IMR-90 (cell line): Measurements from ENCODE around the gene USP30. TPM values are rescaled to one million over a fixed set of nuclear protein-coding genes. Genes with fewer than 3 reads are reported as not detected.

ENCODE experiments used
- ATAC-seq: fragments of 200-7000 bp; cut with Tn5 transposase; 2 replicates; pipeline ENCODE4 v1.9.1; 2020; ENCODE audit warnings: low read depth, mild to moderate bottlenecking, moderate library complexity
- BruUV-seq: library from RNA; stranded (reverse); fragments of 400-500 nt; replicated peaks from 2 replicates; lab custom pipeline; 2021; lab: Mats Ljungman, UMichigan
- CTCF ChIA-PET: fragments of 300-600 bp; formaldehyde crosslinking; extraction: SDS; loops from one replicate; lab custom pipeline; 2021; ENCODE audit warnings: antibody characterized with exemption; lab: Yijun Ruan, JAX
- POLR2A ChIA-PET: fragments of 300-600 bp; sonication (Branson Sonifier 250); formaldehyde crosslinking; loops from one replicate; lab custom pipeline; 2022; ENCODE audit warnings: antibody characterized with exemption; ENCODE audit not compliant: unreplicated experiment; lab: Charles Lee
- DNase-seq: peaks from one replicate; pipeline ENCODE4 v3.0.0; 2013
- H2AFZ ChIP-seq: replicated peaks from 2 replicates; pipeline ENCODE3; 2013; ENCODE audit warnings: low read length, mild to moderate bottlenecking; ENCODE audit not compliant: poor library complexity
- H2AK5ac ChIP-seq: 2 replicates; pipeline ENCODE4 v1.6.1; 2013; ENCODE audit warnings: low read depth, low read length, inconsistent platforms
- H2AK9ac ChIP-seq: replicated peaks from 2 replicates; pipeline ENCODE3; 2013; ENCODE audit warnings: mild to moderate bottlenecking, low read depth, low read length, moderate library complexity; ENCODE audit not compliant: poor library complexity
- H2BK120ac ChIP-seq: 2 replicates; pipeline ENCODE4 v1.6.1; 2013; ENCODE audit warnings: low read depth, low read length, inconsistent platforms
- H2BK15ac ChIP-seq: 3 replicates; pipeline ENCODE4 v1.6.1; 2013; ENCODE audit warnings: low read depth, low read length, inconsistent platforms
- H2BK20ac ChIP-seq: 2 replicates; pipeline ENCODE4 v1.6.1; 2013; ENCODE audit warnings: low read depth, mild to moderate bottlenecking, inconsistent platforms, low read length, moderate library complexity
- H2BK5ac ChIP-seq: 2 replicates; pipeline ENCODE4 v1.6.1; 2013; ENCODE audit warnings: mild to moderate bottlenecking, low read depth, low read length, inconsistent platforms; ENCODE audit not compliant: poor library complexity, severe bottlenecking
- H3K14ac ChIP-seq: replicated peaks from 2 replicates; pipeline ENCODE4 v1.6.1; 2013; ENCODE audit warnings: low read depth, low read length, inconsistent platforms
- H3K18ac ChIP-seq: 2 replicates; pipeline ENCODE4 v1.6.1; 2013; ENCODE audit warnings: low read depth, low read length, control low read depth
- H3K23ac ChIP-seq: 2 replicates; pipeline ENCODE4 v1.6.1; 2013; ENCODE audit warnings: low read depth, low read length, inconsistent platforms
- H3K27ac ChIP-seq: 2 replicates; pipeline ENCODE4 v1.5.1; 2013; ENCODE audit warnings: mild to moderate bottlenecking, control low read depth, low read length; ENCODE audit not compliant: insufficient read depth
- H3K27me3 ChIP-seq: 2 replicates; pipeline ENCODE4 v1.6.1; 2013; ENCODE audit warnings: low read length; ENCODE audit not compliant: control insufficient read depth, insufficient read depth
- H3K36me3 ChIP-seq: 2 replicates; pipeline ENCODE4 v1.6.1; 2013; ENCODE audit warnings: low read length, mixed read lengths; ENCODE audit not compliant: control insufficient read depth, insufficient read depth
- H3K4ac ChIP-seq: 2 replicates; pipeline ENCODE4 v1.6.1; 2013; ENCODE audit warnings: low read depth, low read length, inconsistent platforms
- H3K4me1 ChIP-seq: 2 replicates; pipeline ENCODE4 v1.6.1; 2013; ENCODE audit warnings: low read length, mixed read lengths; ENCODE audit not compliant: control insufficient read depth, insufficient read depth
- H3K4me2 ChIP-seq: 2 replicates; pipeline ENCODE4 v1.6.1; 2013; ENCODE audit warnings: low read depth, mild to moderate bottlenecking, control low read depth, low read length, moderate library complexity
- H3K4me3 ChIP-seq: 2 replicates; pipeline ENCODE4 v1.5.1; 2013; ENCODE audit warnings: low read depth, mild to moderate bottlenecking, control low read depth, low read length, moderate library complexity; ENCODE audit not compliant: insufficient read depth
- H3K56ac ChIP-seq: 2 replicates; pipeline ENCODE4 v1.6.1; 2013; ENCODE audit warnings: low read length, inconsistent platforms; ENCODE audit not compliant: insufficient read depth; ENCODE audit errors: extremely low read depth
- H3K79me1 ChIP-seq, 2 experiments: 2 replicates each; pipeline ENCODE4 v1.6.1; 2013; ENCODE audit warnings: low read length in 2 of 2, inconsistent platforms in 1 of 2, low read depth in 1 of 2
- H3K9ac ChIP-seq: 2 replicates; pipeline ENCODE4 v1.6.1; 2013; ENCODE audit warnings: low read depth, low read length, control low read depth
- H3K9me1 ChIP-seq: 2 replicates; pipeline ENCODE4 v1.6.1; 2013; ENCODE audit warnings: low read length, inconsistent platforms; ENCODE audit not compliant: insufficient read depth
- H3K9me3 ChIP-seq: 2 replicates; pipeline ENCODE4 v1.6.1; 2013; ENCODE audit warnings: low read length; ENCODE audit not compliant: control insufficient read depth, insufficient read depth
- H4K20me1 ChIP-seq: 2 replicates; pipeline ENCODE4 v1.6.1; 2013; ENCODE audit warnings: low read length, inconsistent platforms; ENCODE audit not compliant: insufficient read depth
- H4K5ac ChIP-seq: 2 replicates; pipeline ENCODE4 v1.6.1; 2013; ENCODE audit warnings: mild to moderate bottlenecking, low read depth, low read length, control low read depth
- H4K8ac ChIP-seq, 2 experiments: 2 replicates each; pipeline ENCODE4 v1.6.1; 2013; ENCODE audit warnings: low read depth in 2 of 2, low read length in 2 of 2, control low read depth in 1 of 2, inconsistent platforms in 1 of 2
- H4K91ac ChIP-seq: 2 replicates; pipeline ENCODE4 v1.6.1; 2013; ENCODE audit warnings: low read depth, low read length, inconsistent platforms; ENCODE audit not compliant: insufficient read depth
- BHLHE40 ChIP-seq: fragments of 150-350 bp; IDR thresholded peaks from 2 replicates; pipeline ENCODE4 v1.6.1; 2016; ENCODE audit warnings: mild to moderate bottlenecking, low read depth, low read length
- CEBPB ChIP-seq: IDR thresholded peaks from 2 replicates; pipeline ENCODE4 v1.6.1; 2012; ENCODE audit warnings: low read depth, low read length, improper control_type of control experiment
- CHD1 ChIP-seq: IDR thresholded peaks from 2 replicates; pipeline ENCODE4 v1.6.1; 2012; ENCODE audit warnings: low read depth, low read length, improper control_type of control experiment
- FOS ChIP-seq: fragments of 150-350 bp; IDR thresholded peaks from 2 replicates; pipeline ENCODE4 v1.6.1; 2016; ENCODE audit warnings: low read depth, low read length
- MAFK ChIP-seq: IDR thresholded peaks from 2 replicates; pipeline ENCODE4 v1.6.1; 2012; ENCODE audit warnings: low read depth, low read length, improper control_type of control experiment
- MAZ ChIP-seq: IDR thresholded peaks from 2 replicates; pipeline ENCODE4 v1.6.1; 2012; ENCODE audit warnings: low read depth, mild to moderate bottlenecking, low read length, improper control_type of control experiment, moderate library complexity, borderline replicate concordance
- MXI1 ChIP-seq: IDR thresholded peaks from 2 replicates; pipeline ENCODE4 v1.6.1; 2012; ENCODE audit warnings: low read depth, mild to moderate bottlenecking, low read length, moderate library complexity, borderline replicate concordance
- NFE2L2 ChIP-seq: fragments of 150-350 bp; IDR thresholded peaks from 2 replicates; pipeline ENCODE4 v1.6.1; 2016; ENCODE audit warnings: low read depth, mild to moderate bottlenecking, low read length
- RCOR1 ChIP-seq: IDR thresholded peaks from 2 replicates; pipeline ENCODE4 v1.6.1; 2012; ENCODE audit warnings: mild to moderate bottlenecking, low read length, improper control_type of control experiment; ENCODE audit not compliant: insufficient replicate concordance
- RFX5 ChIP-seq: IDR thresholded peaks from 2 replicates; pipeline ENCODE4 v1.8.0; 2012; ENCODE audit warnings: low read depth, mild to moderate bottlenecking, low read length, moderate library complexity
- WGBS, 2 experiments: methylation state at CpG; one replicate each; pipeline versions ENCODE4 v1.1.5 to v1.1.7; 2013; ENCODE audit warnings: missing lambda C conversion rate in 2 of 2; ENCODE audit not compliant: insufficient read length in 1 of 2; ENCODE audit errors: extremely low coverage in 2 of 2; 5-methylcytosine and 5-hydroxymethylcytosine counted together
- dilution Hi-C: fragments of 300-500 bp; cut with HindIII; formaldehyde crosslinking; loops from one replicate; pipeline ENCODE4 v1.14.3; 2018; ENCODE audit warnings: low sequenced_read_pairs; ENCODE audit not compliant: unreplicated experiment
- in situ Hi-C: fragments of 300-500 bp; cut with MboI; formaldehyde crosslinking; loops from 3 replicates; pipeline ENCODE4 v1.14.3; 2019; ENCODE audit warnings: low sequenced_read_pairs, inconsistent platforms, mixed read lengths
- intact Hi-C: fragments of 100-400 bp; cut with micrococcal nuclease; formaldehyde crosslinking; loops from 2 replicates; pipeline ENCODE4 v1.10.0; 2022
- polyA plus RNA-seq, 3 experiments: library from polyadenylated mRNA; depleted of rRNA; stranded (reverse); fragments of >200 nt; gene quantifications; 2 replicates each; pipeline ENCODE4 v1.2.3, GENCODE V29; 2012; ENCODE audit warnings: low replicate concordance in 1 of 3
- total RNA-seq: library from RNA; depleted of rRNA; stranded (reverse); fragments of >200 nt; gene quantifications from 2 replicates; pipeline ENCODE4 v1.2.3, GENCODE V29; 2012
- TF ChIP-seq, protein P1 (sequence below): fragments of 150-350 bp; IDR thresholded peaks from 2 replicates; pipeline ENCODE4 v1.6.1; 2016; ENCODE audit warnings: low read depth, mild to moderate bottlenecking, low read length, moderate library complexity, borderline replicate concordance

USP30 gene
- total and polyA plus RNA-seq, 2 of the 4 experiments (the other 2 are of a cell fraction) = 10.4 to 11.2 TPM

DNA sequence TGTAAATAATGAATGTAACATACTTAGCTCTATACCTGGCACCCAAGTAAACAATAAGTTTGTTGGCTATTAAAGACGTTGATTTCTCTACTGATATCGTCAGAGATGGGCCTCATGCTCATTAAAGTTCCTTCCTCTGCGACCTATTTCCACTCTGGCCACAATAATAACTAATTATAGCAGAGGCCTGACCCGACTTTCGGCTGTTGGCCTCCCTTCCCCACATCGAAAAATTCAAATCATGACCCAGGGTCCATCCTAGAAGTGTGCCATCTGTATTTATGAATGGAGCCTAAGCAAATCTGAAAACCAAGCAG is 321 bp upstream of the USP30 start:
- 0 out of 2 replicates have a peak overlapping the region, but pooled peaks have one; percentile 7 for H3K18ac ChIP-seq
- peaks cover 11 to 15% of the 10 kb centered on the region in 2 experiments; a peak in 3 of 4 replicates for H3K79me1 ChIP-seq
- dilution Hi-C loops = no loop called here
- no peaks in the 10 kb centered on the region for H3K27me3 ChIP-seq
- H2AK5ac ChIP-seq = no peak overlapping the region
- ChIA-PET CTCF (interaction anchor here (0.7 kb wide), 1 partner anchor 153 kb away, joined by 3 read pairs; no protein-coding TSS in a partner anchor), POLR2A (no interaction called here)
- H4K8ac ChIP-seq = peak overlapping the region; percentile 97 to 99
- peak overlapping the region; percentile 5; the same call in 1 of the 2 replicates for H3K27ac ChIP-seq
- no peak for ATAC-seq
- in situ Hi-C loops = no loop called here
- peak overlapping the region; percentile 87 for H4K5ac ChIP-seq
- H3K23ac ChIP-seq = 0 out of 2 replicates have a peak overlapping the region, but pooled peaks have one; percentile 7
- no CpG with 5 or more reads among the region's 6 CpGs for WGBS, 2 experiments
- H3K4me1 ChIP-seq = 0 out of 2 replicates have a peak, but pooled peaks cover 4% of the 10 kb centered on the region
- no peaks in the 10 kb centered on the region for H4K20me1 ChIP-seq
- no peak overlapping the region for H2BK15ac ChIP-seq
- H4K91ac ChIP-seq = peak overlapping the region; percentile 57
- H2BK20ac ChIP-seq = no peak overlapping the region
- BruUV-seq = no TSS peak
- H3K9ac ChIP-seq = peak overlapping the region; percentile 26
- peak overlapping the region; percentile 100 for H2AFZ ChIP-seq
- H3K4me3 ChIP-seq = peak overlapping the region; percentile 63
- 0 out of 2 replicates have a peak overlapping the region, but pooled peaks have one; percentile 4 for H3K56ac ChIP-seq
- DNase-seq = no peak
- intact Hi-C loops = loop anchor here (2.0 kb wide), 1 partner anchor 31 kb away; the partner anchor contains the start of gene SVOP
- no peak overlapping the region for H2BK120ac ChIP-seq
- H3K9me1 ChIP-seq = peaks cover 5% of the 10 kb centered on the region
- H2AK9ac ChIP-seq = peak overlapping the region; percentile 70
- peak overlapping the region; percentile 80 for H3K4ac ChIP-seq
- no peak for TF ChIP-seq FOS
- TF ChIP-seq CHD1 = no peak
- TF ChIP-seq, protein P1, sequence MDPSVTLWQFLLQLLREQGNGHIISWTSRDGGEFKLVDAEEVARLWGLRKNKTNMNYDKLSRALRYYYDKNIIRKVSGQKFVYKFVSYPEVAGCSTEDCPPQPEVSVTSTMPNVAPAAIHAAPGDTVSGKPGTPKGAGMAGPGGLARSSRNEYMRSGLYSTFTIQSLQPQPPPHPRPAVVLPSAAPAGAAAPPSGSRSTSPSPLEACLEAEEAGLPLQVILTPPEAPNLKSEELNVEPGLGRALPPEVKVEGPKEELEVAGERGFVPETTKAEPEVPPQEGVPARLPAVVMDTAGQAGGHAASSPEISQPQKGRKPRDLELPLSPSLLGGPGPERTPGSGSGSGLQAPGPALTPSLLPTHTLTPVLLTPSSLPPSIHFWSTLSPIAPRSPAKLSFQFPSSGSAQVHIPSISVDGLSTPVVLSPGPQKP = no peak
- TF ChIP-seq BHLHE40 = no peak
- no peak for TF ChIP-seq RCOR1
- no peak for TF ChIP-seq MXI1
- no peak for TF ChIP-seq MAZ
- TF ChIP-seq RFX5 = no peak
- no peak for TF ChIP-seq NFE2L2
- no peak for TF ChIP-seq MAFK
- TF ChIP-seq CEBPB = no peak
- no peaks in the 10 kb centered on the region for H3K36me3 ChIP-seq
- H3K14ac ChIP-seq = peak overlapping the region; percentile 92
- H3K4me2 ChIP-seq = peak overlapping the region; percentile 82
- H3K9me3 ChIP-seq = no peaks in the 10 kb centered on the region
- H2BK5ac ChIP-seq = peak overlapping the region; percentile 29
